Sigmoid colon (tissue), 4 donors: ENCODE measurements around the gene FBXL22.

Experiments used
- EP300 ChIP-seq, 4 donors: sonication (generic); formaldehyde crosslinking; IDR thresholded peaks; one replicate each; pipeline ENCODE4 v1.6.1; 2017; ENCODE audit warnings: antibody characterized with exemption in 4 of 4
- TF ChIP-seq, protein P1 (sequence below), 4 experiments: fragments of 450-650 bp in 3 of 4; fragments of 200-600 bp in 1 of 4; IDR thresholded peaks; one replicate each; pipeline ENCODE4 v1.5.1; 2016 to 2019; ENCODE audit warnings: antibody characterized with exemption in 4 of 4, mild to moderate bottlenecking in 3 of 4, moderate library complexity in 2 of 4

GRCh38 chr15:63634154-63634553 is 37.0 kb downstream of the FBXL22 start:
- TF ChIP-seq, protein P1, sequence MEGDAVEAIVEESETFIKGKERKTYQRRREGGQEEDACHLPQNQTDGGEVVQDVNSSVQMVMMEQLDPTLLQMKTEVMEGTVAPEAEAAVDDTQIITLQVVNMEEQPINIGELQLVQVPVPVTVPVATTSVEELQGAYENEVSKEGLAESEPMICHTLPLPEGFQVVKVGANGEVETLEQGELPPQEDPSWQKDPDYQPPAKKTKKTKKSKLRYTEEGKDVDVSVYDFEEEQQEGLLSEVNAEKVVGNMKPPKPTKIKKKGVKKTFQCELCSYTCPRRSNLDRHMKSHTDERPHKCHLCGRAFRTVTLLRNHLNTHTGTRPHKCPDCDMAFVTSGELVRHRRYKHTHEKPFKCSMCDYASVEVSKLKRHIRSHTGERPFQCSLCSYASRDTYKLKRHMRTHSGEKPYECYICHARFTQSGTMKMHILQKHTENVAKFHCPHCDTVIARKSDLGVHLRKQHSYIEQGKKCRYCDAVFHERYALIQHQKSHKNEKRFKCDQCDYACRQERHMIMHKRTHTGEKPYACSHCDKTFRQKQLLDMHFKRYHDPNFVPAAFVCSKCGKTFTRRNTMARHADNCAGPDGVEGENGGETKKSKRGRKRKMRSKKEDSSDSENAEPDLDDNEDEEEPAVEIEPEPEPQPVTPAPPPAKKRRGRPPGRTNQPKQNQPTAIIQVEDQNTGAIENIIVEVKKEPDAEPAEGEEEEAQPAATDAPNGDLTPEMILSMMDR (IDR thresholded peaks at IDR 0.05), result no peak
- TF ChIP-seq EP300 (IDR thresholded peaks at IDR 0.05), result no peak
